Karpas-422 (cell line): Measurements from ENCODE around the gene RRN3. TPM values are rescaled to one million over a fixed set of nuclear protein-coding genes. Genes with fewer than 3 reads are reported as not detected.
"Not testable (repeated sequence)": the region's sequence is repeated elsewhere in the genome, so short reads cannot be mapped to it uniquely, and the experiment has no call there.

Source experiments
- DNase-seq: peaks from one replicate; pipeline ENCODE4 v3.0.0-alpha.2; 2015
- H2AFZ ChIP-seq: fragments of 200-600 bp; sonication (generic); 2 replicates; pipeline ENCODE4 v1.6.1; 2014; ENCODE audit warnings: antibody characterized with exemption, low read length, mixed read lengths
- H3K27ac ChIP-seq: fragments of 200-600 bp; sonication (generic); 2 replicates; pipeline ENCODE4 v1.5.1; 2014; ENCODE audit warnings: mild to moderate bottlenecking, low read length, moderate library complexity
- H3K27me3 ChIP-seq: fragments of 200-600 bp; sonication (generic); 2 replicates; pipeline ENCODE4 v1.6.1; 2014; ENCODE audit warnings: low read length, mixed read lengths
- H3K36me3 ChIP-seq: fragments of 200-600 bp; sonication (generic); 2 replicates; pipeline ENCODE4 v1.6.1; 2014; ENCODE audit warnings: low read length, mixed read lengths; ENCODE audit not compliant: insufficient read depth
- H3K4me1 ChIP-seq: fragments of 200-600 bp; sonication (generic); 2 replicates; pipeline ENCODE4 v1.6.1; 2014; ENCODE audit warnings: mild to moderate bottlenecking, low read length, mixed read lengths
- H3K4me2 ChIP-seq: fragments of 200-600 bp; sonication (generic); 2 replicates; pipeline ENCODE4 v1.6.1; 2014; ENCODE audit warnings: low read length, low read depth, mild to moderate bottlenecking; ENCODE audit not compliant: poor library complexity, severe bottlenecking
- H3K4me3 ChIP-seq: fragments of 200-600 bp; sonication (generic); 2 replicates; pipeline ENCODE4 v1.5.1; 2014; ENCODE audit warnings: mild to moderate bottlenecking, antibody characterized with exemption, low read length, mixed read lengths
- H3K79me2 ChIP-seq: fragments of 200-600 bp; sonication (generic); 2 replicates; pipeline ENCODE4 v1.6.1; 2014; ENCODE audit warnings: mild to moderate bottlenecking, low read length, mixed read lengths
- H3K9ac ChIP-seq: fragments of 200-600 bp; sonication (generic); 2 replicates; pipeline ENCODE4 v1.6.0; 2014; ENCODE audit warnings: low read length
- H3K9me2 ChIP-seq: fragments of 200-600 bp; sonication (generic), shearing (Covaris generic); replicated peaks from 2 replicates; pipeline ENCODE4 v1.6.0; 2014; ENCODE audit warnings: mild to moderate bottlenecking, low read length, moderate library complexity; ENCODE audit not compliant: insufficient read depth
- H3K9me3 ChIP-seq: fragments of 300-700, 200-600 bp; sonication (generic); 2 replicates; pipeline ENCODE4 v1.6.1; 2014; ENCODE audit warnings: low read length, mixed read lengths
- H4K20me1 ChIP-seq: fragments of 200-600 bp; sonication (generic); 2 replicates; pipeline ENCODE4 v1.6.1; 2014; ENCODE audit warnings: mild to moderate bottlenecking, antibody characterized with exemption, low read length, low read depth; ENCODE audit not compliant: insufficient read depth
- total RNA-seq: library from RNA; depleted of rRNA; stranded (reverse); fragments of >200 nt; shearing (Covaris generic); gene quantifications from 2 replicates; pipeline ENCODE4 v1.2.3, GENCODE V29; 2014; ENCODE audit warnings: low replicate concordance

The RRN3 gene
- total RNA-seq, 1 experiment from 2014 or later, result 36.0 TPM

DNA sequence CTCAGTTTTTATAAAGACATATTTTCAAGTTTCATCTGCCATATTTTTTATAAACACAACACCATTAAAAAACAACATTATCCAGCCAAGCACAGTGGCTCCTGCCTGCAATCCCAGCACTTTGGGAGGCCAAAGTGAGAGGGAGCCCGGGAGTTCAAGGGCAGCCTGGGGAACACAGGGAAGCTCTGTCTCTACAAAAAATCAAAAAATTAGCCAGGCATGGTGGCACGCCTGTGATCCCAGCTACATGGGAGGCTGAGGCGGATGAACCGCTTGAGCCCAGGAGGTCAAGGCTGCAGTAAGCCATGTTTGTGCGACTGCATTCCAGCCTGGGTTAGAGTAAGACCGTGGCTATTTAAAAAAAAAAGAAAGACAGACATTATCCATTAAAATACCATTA lies 21.0 kb downstream of the RRN3 start:
- H3K4me2 ChIP-seq, result no peak overlapping the region
- no peak for DNase-seq
- H3K27ac ChIP-seq, result no peak overlapping the region
- H3K4me3 ChIP-seq, result no peak overlapping the region
- H3K4me1 ChIP-seq, result no peaks in the 10 kb centered on the region
- H3K9me3 ChIP-seq, result no peaks in the 10 kb centered on the region
- no peaks in the 10 kb centered on the region for H4K20me1 ChIP-seq
- H3K36me3 ChIP-seq, result peaks cover 21% of the 10 kb centered on the region
- no peak overlapping the region for H3K9ac ChIP-seq
- H3K79me2 ChIP-seq, result no peaks in the 10 kb centered on the region
- no peaks in the 10 kb centered on the region for H3K9me2 ChIP-seq
- no peaks in the 10 kb centered on the region for H3K27me3 ChIP-seq
- no peak overlapping the region for H2AFZ ChIP-seq

DNA sequence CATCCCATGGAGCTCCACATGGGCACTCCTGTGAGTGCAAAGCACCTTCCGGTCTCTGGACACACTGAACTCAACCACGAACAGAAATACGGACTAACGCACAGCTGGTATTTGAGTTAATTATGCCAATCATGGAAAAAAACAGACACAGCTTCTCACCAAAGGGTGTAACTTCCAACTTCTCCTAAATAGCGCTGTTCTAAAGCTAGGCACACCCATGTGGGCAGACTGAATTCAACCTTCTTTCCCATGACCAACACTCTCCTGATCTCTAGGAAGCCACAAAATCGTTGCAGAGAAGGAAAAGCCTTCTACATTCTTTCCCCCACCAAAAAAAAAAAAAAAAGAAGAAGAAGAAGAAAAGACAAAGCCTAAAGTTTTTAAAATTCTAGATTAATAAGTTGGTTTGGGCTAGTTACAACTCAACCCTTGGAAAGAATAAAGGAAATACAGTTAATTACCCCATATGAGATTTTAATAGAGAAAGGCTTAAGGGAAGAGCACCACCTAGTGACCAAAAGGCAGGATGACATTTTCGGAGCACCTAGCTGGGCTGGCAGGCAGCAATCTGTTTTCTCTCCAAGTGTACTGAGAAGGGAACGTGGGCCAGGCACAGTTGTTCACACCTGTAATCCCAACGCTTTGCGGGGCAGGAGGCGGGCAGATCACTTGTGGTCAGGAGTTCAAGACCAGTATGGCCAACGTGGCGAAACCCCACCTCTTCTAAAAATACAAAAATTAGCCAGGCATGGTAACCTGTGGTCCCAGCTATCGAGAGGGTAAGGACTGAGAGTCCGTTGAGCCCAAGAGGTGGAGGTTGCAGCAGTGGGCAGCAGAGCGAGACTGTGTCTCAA lies 21.9 kb downstream of the RRN3 start:
- not testable (repeated sequence) for H3K27ac ChIP-seq, H3K9me2 ChIP-seq, H4K20me1 ChIP-seq, H3K79me2 ChIP-seq, H3K4me3 ChIP-seq, H3K9ac ChIP-seq, H3K4me1 ChIP-seq, H2AFZ ChIP-seq, H3K9me3 ChIP-seq, H3K27me3 ChIP-seq, H3K4me2 ChIP-seq, DNase-seq
- peaks cover 21% of the 10 kb centered on the region for H3K36me3 ChIP-seq

DNA sequence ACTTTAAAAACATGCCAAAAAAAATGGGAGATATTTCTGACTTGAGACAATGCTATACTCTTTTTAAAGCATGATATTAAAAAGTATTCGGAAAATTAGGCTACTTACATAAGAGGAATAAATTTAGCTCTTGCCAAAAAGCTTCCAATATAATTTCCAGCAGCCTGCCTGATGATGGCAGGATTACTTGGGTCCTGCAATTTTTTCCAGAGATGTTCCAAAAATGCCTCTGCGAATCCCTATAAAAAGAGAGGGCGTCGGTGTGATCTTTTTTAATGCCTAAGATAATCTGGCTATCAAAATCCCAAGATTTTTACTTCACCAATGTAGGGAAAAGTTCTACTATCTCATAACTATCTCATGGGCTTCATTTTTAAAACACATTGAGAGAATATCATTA lies 23.1 kb downstream of the RRN3 start:
- H3K36me3 ChIP-seq, result peaks cover 21% of the 10 kb centered on the region
- not testable (repeated sequence) for H4K20me1 ChIP-seq

DNA sequence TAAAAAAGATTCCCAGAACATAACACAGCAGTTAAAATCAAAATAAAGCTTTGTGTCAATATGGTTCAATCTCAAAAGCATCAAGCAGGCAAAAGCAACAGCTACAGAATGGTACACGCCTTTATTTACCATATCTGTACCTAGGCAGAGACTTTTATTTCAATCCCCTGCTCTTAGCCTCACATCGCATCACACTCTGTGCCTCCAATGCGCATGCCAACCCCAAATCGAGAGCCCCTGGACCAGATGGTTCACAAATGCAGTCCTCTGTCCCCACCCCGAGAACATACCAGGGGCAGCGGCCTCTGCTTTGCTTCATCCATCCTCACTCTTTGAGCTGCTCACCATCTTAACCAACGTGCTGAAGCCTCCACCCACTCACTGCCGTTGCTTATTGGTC lies 27.4 kb downstream of the RRN3 start:
- H2AFZ ChIP-seq, H3K4me3 ChIP-seq, H3K36me3 ChIP-seq, H4K20me1 ChIP-seq, DNase-seq, H3K4me2 ChIP-seq, H3K27ac ChIP-seq, H3K9me2 ChIP-seq, H3K4me1 ChIP-seq, H3K27me3 ChIP-seq, H3K9ac ChIP-seq, H3K79me2 ChIP-seq, H3K9me3 ChIP-seq: not testable (repeated sequence)

More for the DNA sequence above, 23.1 kb downstream of the RRN3 start:
- H3K79me2 ChIP-seq, H3K27me3 ChIP-seq, H2AFZ ChIP-seq, H3K27ac ChIP-seq, H3K9me2 ChIP-seq, H3K4me2 ChIP-seq, H3K9ac ChIP-seq, H3K4me1 ChIP-seq, H3K4me3 ChIP-seq, DNase-seq, H3K9me3 ChIP-seq: not testable (repeated sequence)

DNA sequence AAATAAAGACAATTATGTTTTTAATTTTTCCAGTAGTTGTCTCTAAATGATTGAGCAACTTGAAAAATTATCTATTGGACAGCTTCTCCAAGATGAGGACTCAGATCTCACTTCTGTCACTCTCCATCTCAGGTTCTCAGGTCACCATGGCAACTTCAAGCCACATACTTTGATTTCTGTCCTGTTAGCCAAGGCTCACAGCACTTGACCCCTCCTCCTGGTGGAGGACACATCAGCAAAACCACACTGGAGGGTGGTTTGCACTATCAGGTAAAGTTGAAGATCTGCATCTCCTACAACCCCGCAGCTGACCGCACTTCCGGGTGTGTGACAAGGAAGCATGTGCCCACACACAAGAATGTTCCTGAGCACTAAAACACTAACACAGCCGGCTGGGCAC lies 28.1 kb downstream of the RRN3 start:
- H3K36me3 ChIP-seq, result peaks cover 16% of the 10 kb centered on the region; the same call in 1 of the 2 replicates
- H3K27ac ChIP-seq, result not testable (repeated sequence)

DNA sequence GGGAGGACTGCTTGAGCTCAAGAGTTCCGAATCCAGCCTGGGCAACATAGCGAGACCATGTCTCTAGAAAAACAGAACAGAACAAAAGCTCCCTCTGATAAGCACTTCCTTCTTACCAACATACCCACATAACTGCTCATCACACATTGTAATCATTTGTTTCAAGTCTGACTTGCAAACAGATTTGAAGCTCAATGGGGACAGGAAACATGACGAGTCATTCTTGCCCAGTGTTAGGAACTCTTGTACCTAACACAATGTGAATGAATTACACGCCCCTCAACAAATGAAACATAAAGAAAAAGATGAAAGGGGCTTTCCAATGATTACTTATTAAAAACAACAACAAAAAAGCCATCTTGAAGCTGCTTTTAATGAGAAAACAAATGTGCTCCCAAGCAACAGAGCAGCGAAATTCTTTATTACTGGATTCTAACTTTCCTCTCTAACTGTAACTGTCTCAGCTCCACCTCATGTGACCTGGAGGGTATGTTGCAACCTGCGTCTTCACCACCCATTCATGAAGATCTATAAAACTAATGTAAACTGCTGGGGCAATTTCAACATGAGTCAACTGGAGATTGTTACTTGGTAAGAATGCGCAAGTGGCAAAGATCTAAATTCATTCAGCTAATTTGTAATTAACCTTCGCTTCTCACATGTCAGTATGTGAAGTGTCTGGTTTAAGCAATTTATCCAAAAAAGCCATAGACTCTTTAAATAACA lies 31.8 kb downstream of the RRN3 start:
- not testable (repeated sequence) for H2AFZ ChIP-seq, H3K4me1 ChIP-seq, H3K27me3 ChIP-seq, H3K4me3 ChIP-seq, H4K20me1 ChIP-seq, H3K79me2 ChIP-seq, H3K27ac ChIP-seq, DNase-seq, H3K9me3 ChIP-seq, H3K9me2 ChIP-seq, H3K4me2 ChIP-seq, H3K9ac ChIP-seq
- H3K36me3 ChIP-seq, result peaks cover 34% of the 10 kb centered on the region; the same call in 1 of the 2 replicates

More for the DNA sequence above, 28.1 kb downstream of the RRN3 start:
- H3K4me1 ChIP-seq, H3K9me2 ChIP-seq, H3K27me3 ChIP-seq, DNase-seq, H3K79me2 ChIP-seq, H4K20me1 ChIP-seq, H3K9ac ChIP-seq, H3K9me3 ChIP-seq, H3K4me2 ChIP-seq, H2AFZ ChIP-seq, H3K4me3 ChIP-seq: not testable (repeated sequence)

DNA sequence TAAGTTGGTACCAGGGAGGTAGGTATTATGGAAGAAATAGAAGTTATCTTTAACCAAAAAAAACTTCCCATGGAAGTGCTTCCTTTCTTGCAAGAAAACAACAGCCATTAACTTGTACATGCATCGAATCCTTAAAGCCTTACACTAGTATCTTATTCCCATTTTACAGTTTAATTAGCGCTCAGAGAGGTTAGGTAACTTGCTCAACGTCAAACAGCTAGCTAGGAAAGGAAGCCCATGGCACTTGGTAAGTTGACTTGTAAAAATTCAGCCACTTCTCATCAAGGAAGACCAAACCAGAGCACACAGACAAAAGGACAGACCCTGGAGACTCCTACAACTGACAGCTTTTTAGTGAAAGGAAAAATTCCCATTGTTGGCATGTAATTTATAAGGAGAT lies 34.7 kb downstream of the RRN3 start:
- Histone ChIP-seq H3K36me3 (peaks cover 34% of the 10 kb centered on the region; the same call in 1 of the 2 replicates), H3K27ac (no peak overlapping the region), H3K27me3 (no peaks in the 10 kb centered on the region), H3K4me3 (no peak overlapping the region), H3K9me3 (no peaks in the 10 kb centered on the region), H3K9ac (no peak overlapping the region), H2AFZ (no peak overlapping the region), H3K79me2 (no peaks in the 10 kb centered on the region), H3K4me2 (no peak overlapping the region), H3K4me1 (peaks cover 13% of the 10 kb centered on the region), H4K20me1 (0 out of 2 replicates have a peak, but pooled peaks cover 3% of the 10 kb centered on the region), H3K9me2 (no peaks in the 10 kb centered on the region)
- no peak for DNase-seq

DNA sequence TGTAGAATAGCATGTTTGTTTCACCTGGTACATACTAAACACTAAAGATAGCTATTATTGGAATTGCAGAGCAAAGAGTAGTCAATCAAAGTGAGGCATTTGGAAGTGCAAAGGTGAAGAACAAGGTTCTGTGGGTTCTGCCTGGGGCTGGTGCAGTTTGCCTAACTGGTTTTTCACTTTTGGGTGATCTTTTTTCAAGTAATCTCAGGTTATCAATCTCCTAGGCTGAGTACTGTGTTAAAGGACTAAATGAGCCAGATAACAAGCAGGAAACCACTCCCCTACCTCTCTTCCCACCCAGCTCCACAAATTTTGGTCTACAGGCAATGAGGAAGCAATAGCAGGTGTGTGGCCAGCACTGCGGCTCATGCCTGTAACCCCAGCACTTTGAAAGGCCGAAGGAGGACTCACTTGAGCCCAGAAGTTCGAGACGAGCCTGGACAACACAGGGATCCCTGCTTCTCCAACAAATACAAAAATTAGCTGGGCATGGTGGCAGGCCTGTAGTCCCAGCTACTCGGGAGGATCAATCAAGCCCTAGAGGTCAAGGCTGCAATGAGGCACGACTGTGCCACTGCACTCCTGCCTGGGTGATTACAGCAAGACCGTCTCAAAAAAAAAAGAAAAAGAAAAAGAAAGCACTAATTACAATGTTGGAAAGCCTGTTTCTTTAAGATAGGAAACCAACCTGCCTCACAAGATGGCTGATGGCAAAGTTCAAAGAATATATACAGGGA lies 36.2 kb downstream of the RRN3 start:
- 0 out of 2 replicates have a peak, but pooled peaks cover 3% of the 10 kb centered on the region for H4K20me1 ChIP-seq
- H3K4me2 ChIP-seq, result no peak overlapping the region
- peak overlapping the region; percentile 15; the same call in 1 of the 2 replicates for H3K9ac ChIP-seq
- H3K4me1 ChIP-seq, result peaks cover 13% of the 10 kb centered on the region
- no peaks in the 10 kb centered on the region for H3K9me2 ChIP-seq
- no peak overlapping the region for H3K27ac ChIP-seq
- H3K36me3 ChIP-seq, result peaks cover 34% of the 10 kb centered on the region; the same call in 1 of the 2 replicates
- no peaks in the 10 kb centered on the region for H3K79me2 ChIP-seq
- no peak overlapping the region for H3K4me3 ChIP-seq
- no peak overlapping the region for H2AFZ ChIP-seq
- H3K27me3 ChIP-seq, result no peaks in the 10 kb centered on the region
- no peaks in the 10 kb centered on the region for H3K9me3 ChIP-seq
- no peak for DNase-seq
